Measurements from ENCODE around the gene YEATS2.
A peak's percentile ranks its signal among the peaks of the same experiment; 100 is the strongest.
"Not testable (repeated sequence)": the region's sequence is repeated elsewhere in the genome, so short reads cannot be mapped to it uniquely, and the experiment has no call there.

The YEATS2 gene

GRCh38 chr3:183714622-183715021 is 17.0 kb downstream of the YEATS2 start:
- no peak for DNase-seq (ENCODE audit: low read depth, low spot score)

GRCh38 chr3:183718012-183718411 is 20.4 kb downstream of the YEATS2 start:
- no peak for DNase-seq (ENCODE audit: low read depth, low spot score)

GRCh38 chr3:183725387-183725786 is 27.8 kb downstream of the YEATS2 start:
- no peak for DNase-seq (ENCODE audit: low read depth, low spot score)

- DNase-seq (ENCODE audit: low read depth, low spot score) = no peak
Measured at GRCh38 chr3:183728204-183728603, 30.6 kb downstream of the YEATS2 start.

GRCh38 chr3:183730361-183730760 is 32.8 kb downstream of the YEATS2 start:
- DNase-seq (ENCODE audit: low read depth, low spot score) = no peak

GRCh38 chr3:183731611-183732010 is 34.0 kb downstream of the YEATS2 start:
- no peak for DNase-seq (ENCODE audit: low read depth, low spot score)

GRCh38 chr3:183733553-183733952 is 36.0 kb downstream of the YEATS2 start:
- no peak for DNase-seq (ENCODE audit: low read depth, low spot score)

- DNase-seq (ENCODE audit: low read depth, low spot score) = no peak
Measured at GRCh38 chr3:183734750-183735494, 37.3 kb downstream of the YEATS2 start.

GRCh38 chr3:183737116-183737515 is 39.5 kb downstream of the YEATS2 start:
- DNase-seq (ENCODE audit: low read depth, low spot score) = no peak

GRCh38 chr3:183740154-183740553 is 42.6 kb downstream of the YEATS2 start:
- DNase-seq (ENCODE audit: low read depth, low spot score) = not testable (repeated sequence)

GRCh38 chr3:183743231-183743630 is 45.6 kb downstream of the YEATS2 start:
- no peak for DNase-seq (ENCODE audit: low read depth, low spot score)

GRCh38 chr3:183745300-183746098 is 47.9 kb downstream of the YEATS2 start:
- peak; percentile 23 for DNase-seq (ENCODE audit: low read depth, low spot score)

- no peak for DNase-seq (ENCODE audit: low read depth, low spot score)
Measured at GRCh38 chr3:183754052-183754451, 56.5 kb downstream of the YEATS2 start.

GRCh38 chr3:183762304-183762703 is 64.7 kb downstream of the YEATS2 start:
- DNase-seq (ENCODE audit: low read depth, low spot score) = no peak

- DNase-seq (ENCODE audit: low read depth, low spot score) = no peak
Measured at GRCh38 chr3:183764847-183765731, 67.5 kb downstream of the YEATS2 start.

- no peak for DNase-seq (ENCODE audit: low read depth, low spot score)
Measured at GRCh38 chr3:183766107-183766506, 68.5 kb downstream of the YEATS2 start.

GRCh38 chr3:183766745-183767606 is 69.4 kb downstream of the YEATS2 start:
- DNase-seq (ENCODE audit: low read depth, low spot score) = peak; percentile 40

- no peak for DNase-seq (ENCODE audit: low read depth, low spot score)
Measured at GRCh38 chr3:183768114-183768513, 70.5 kb downstream of the YEATS2 start.

- DNase-seq (ENCODE audit: low read depth, low spot score) = no peak
Measured at GRCh38 chr3:183769453-183769852, 71.9 kb downstream of the YEATS2 start.

- no peak for DNase-seq (ENCODE audit: low read depth, low spot score)
Measured at GRCh38 chr3:183774631-183775030, 77.0 kb downstream of the YEATS2 start.

- no peak for DNase-seq (ENCODE audit: low read depth, low spot score)
Measured at GRCh38 chr3:183775781-183776180, 78.2 kb downstream of the YEATS2 start.

Measured in iPS DF 19.7 (cell line).